B cell (primary cell): ENCODE results near the gene SCFD2.

Source experiments
- CTCF ChIP-seq: fragments of 200-600 bp; IDR thresholded peaks from one replicate; pipeline ENCODE4 v1.8.0; 2022; ENCODE audit warnings: antibody characterized with exemption, mild to moderate bottlenecking
- EZH2 ChIP-seq: IDR thresholded peaks from 2 replicates; pipeline ENCODE4 v1.6.1; 2012; ENCODE audit warnings: borderline replicate concordance, low read depth, mild to moderate bottlenecking, moderate library complexity, low read length; ENCODE audit not compliant: insufficient read depth, poor library complexity, severe bottlenecking

GRCh38 chr4:52933738-52934137 is 432.1 kb downstream of the SCFD2 start:
- TF ChIP-seq CTCF (no peak), EZH2 (no peak)
